ENCODE results near the gene IRAK1.

Gene IRAK1

GRCh38 chrX:154019633-154020528 lies at the start of gene IRAK1:
Gene IRAK1, minus strand, starts transcription at chrX:154019902. Its CDS starts 90 bp downstream, at chrX:154019812.
- DNase-seq = peak; percentile 83

- DNase-seq = no peak
Observed at GRCh38 chrX:154068560-154068959, 48.9 kb upstream of the IRAK1 start.

- DNase-seq = no peak
Observed at GRCh38 chrX:154064637-154065435, 45.1 kb upstream of the IRAK1 start.

GRCh38 chrX:154063234-154063633 lies 43.5 kb upstream of the IRAK1 start:
- DNase-seq = no peak

- no peak for DNase-seq
Observed at GRCh38 chrX:154061801-154062200, 42.1 kb upstream of the IRAK1 start.

GRCh38 chrX:154059729-154060245 lies 40.1 kb upstream of the IRAK1 start:
- DNase-seq = no peak

- DNase-seq = no peak
Observed at GRCh38 chrX:154059231-154059630, 39.5 kb upstream of the IRAK1 start.

- no peak for DNase-seq
Observed at GRCh38 chrX:154058214-154058997, 38.7 kb upstream of the IRAK1 start.

- DNase-seq = peak; percentile 40
Observed at GRCh38 chrX:154057791-154058190, 38.1 kb upstream of the IRAK1 start.

GRCh38 chrX:154056770-154057241 lies 37.1 kb upstream of the IRAK1 start:
- DNase-seq = peak; percentile 61

- DNase-seq = peak; percentile 73
Observed at GRCh38 chrX:154051201-154051810, 31.6 kb upstream of the IRAK1 start.

- no peak for DNase-seq
Observed at GRCh38 chrX:154050113-154050495, 30.4 kb upstream of the IRAK1 start.

- DNase-seq = no peak
Observed at GRCh38 chrX:154049209-154050112, 29.8 kb upstream of the IRAK1 start.

- no peak for DNase-seq
Observed at GRCh38 chrX:154048398-154048797, 28.7 kb upstream of the IRAK1 start.

- no peak for DNase-seq
Observed at GRCh38 chrX:154046940-154047610, 27.4 kb upstream of the IRAK1 start.

GRCh38 chrX:154046031-154046781 lies 26.5 kb upstream of the IRAK1 start:
- DNase-seq = no peak

GRCh38 chrX:154044091-154044490 lies 24.4 kb upstream of the IRAK1 start:
- peak; percentile 36 for DNase-seq

GRCh38 chrX:154043003-154043763 lies 23.5 kb upstream of the IRAK1 start:
- peak; percentile 77 for DNase-seq

- peak; percentile 19 for DNase-seq
Observed at GRCh38 chrX:154040863-154041262, 21.2 kb upstream of the IRAK1 start.
